Natural killer cell (primary cell): Measurements from ENCODE around the gene LLCFC1. TPM values are rescaled to one million over a fixed set of nuclear protein-coding genes. Genes with fewer than 3 reads are reported as not detected.

ENCODE experiments used
- ATAC-seq, 3 donors: fragments of 150-1000 bp in 2 of 3; fragments of 200-7000 bp in 1 of 3; cut with Tn5 transposase; 1 replicate in 1 of 3; 2 replicates in 2 of 3; pipeline ENCODE4 v1.10.0; 2021; ENCODE audit warnings: mild to moderate bottlenecking in 2 of 3, moderate library complexity in 2 of 3
- DNase-seq, 2 donors: peaks; one replicate each; pipeline versions ENCODE4 v3.0.0 to v3.0.0-alpha.2; 2013 to 2021; ENCODE audit warnings: mixed read lengths in 1 of 2
- H3K27ac ChIP-seq: one replicate; pipeline ENCODE4 v1.5.1; 2013; ENCODE audit warnings: mild to moderate bottlenecking, low read length
- H3K27me3 ChIP-seq: one replicate; pipeline ENCODE4 v1.6.1; 2013; ENCODE audit warnings: low read length; ENCODE audit not compliant: control insufficient read depth, insufficient read depth
- H3K36me3 ChIP-seq: one replicate; pipeline ENCODE4 v1.6.1; 2013; ENCODE audit warnings: low read length; ENCODE audit not compliant: control insufficient read depth, insufficient read depth
- H3K4me1 ChIP-seq: one replicate; pipeline ENCODE4 v1.6.1; 2013; ENCODE audit warnings: low read length; ENCODE audit not compliant: control insufficient read depth, insufficient read depth
- H3K4me3 ChIP-seq: one replicate; pipeline ENCODE4 v1.5.1; 2013; ENCODE audit warnings: low read length
- H3K9me3 ChIP-seq: one replicate; pipeline ENCODE4 v1.6.1; 2013; ENCODE audit warnings: low read length; ENCODE audit not compliant: control insufficient read depth, insufficient read depth
- H3K27ac Mint-ChIP-seq, 2 donors: one replicate each; pipeline ENCODE4 v1.8.0; 2022; ENCODE audit warnings: mild to moderate bottlenecking in 2 of 2, mixed read lengths in 2 of 2, moderate library complexity in 1 of 2
- H3K27me3 Mint-ChIP-seq, 2 donors: one replicate each; pipeline ENCODE4 v1.8.0; 2022; ENCODE audit warnings: low read depth in 2 of 2, mixed read lengths in 2 of 2
- H3K36me3 Mint-ChIP-seq: one replicate; pipeline ENCODE4 v1.8.0; 2022; ENCODE audit warnings: mixed read lengths
- H3K4me1 Mint-ChIP-seq, 2 donors: one replicate each; pipeline ENCODE4 v1.8.0; 2022; ENCODE audit warnings: mixed read lengths in 2 of 2
- H3K4me3 Mint-ChIP-seq: one replicate; pipeline ENCODE4 v1.8.0; 2022; ENCODE audit warnings: mild to moderate bottlenecking, moderate library complexity, mixed read lengths
- H3K9me3 Mint-ChIP-seq, 2 donors: one replicate each; pipeline ENCODE4 v1.8.0; 2022; ENCODE audit warnings: mixed read lengths in 2 of 2
- WGBS: methylation state at CpG from one replicate; pipeline ENCODE4 v1.1.7; 2013; ENCODE audit warnings: missing lambda C conversion rate; ENCODE audit not compliant: insufficient coverage; 5-methylcytosine and 5-hydroxymethylcytosine counted together
- intact Hi-C: fragments of 100-400 bp; cut with micrococcal nuclease; formaldehyde crosslinking; loops from one replicate; pipeline ENCODE4 v1.14.2; 2022
- total RNA-seq, 4 donors: library from RNA; stranded (reverse); fragments of 120-200 nt in 1 of 4; gene quantifications; one replicate each; pipeline versions ENCODE4 v1.2.3 to v1.2.4, GENCODE V29; 2013 to 2022
- TF ChIP-seq, protein P1 (sequence below): fragments of 200-600 bp; IDR thresholded peaks from one replicate; pipeline ENCODE4 v1.8.0; 2022; ENCODE audit warnings: antibody characterized with exemption

Gene LLCFC1
- total RNA-seq = not detected
- not detected for total RNA-seq (2013)

DNA sequence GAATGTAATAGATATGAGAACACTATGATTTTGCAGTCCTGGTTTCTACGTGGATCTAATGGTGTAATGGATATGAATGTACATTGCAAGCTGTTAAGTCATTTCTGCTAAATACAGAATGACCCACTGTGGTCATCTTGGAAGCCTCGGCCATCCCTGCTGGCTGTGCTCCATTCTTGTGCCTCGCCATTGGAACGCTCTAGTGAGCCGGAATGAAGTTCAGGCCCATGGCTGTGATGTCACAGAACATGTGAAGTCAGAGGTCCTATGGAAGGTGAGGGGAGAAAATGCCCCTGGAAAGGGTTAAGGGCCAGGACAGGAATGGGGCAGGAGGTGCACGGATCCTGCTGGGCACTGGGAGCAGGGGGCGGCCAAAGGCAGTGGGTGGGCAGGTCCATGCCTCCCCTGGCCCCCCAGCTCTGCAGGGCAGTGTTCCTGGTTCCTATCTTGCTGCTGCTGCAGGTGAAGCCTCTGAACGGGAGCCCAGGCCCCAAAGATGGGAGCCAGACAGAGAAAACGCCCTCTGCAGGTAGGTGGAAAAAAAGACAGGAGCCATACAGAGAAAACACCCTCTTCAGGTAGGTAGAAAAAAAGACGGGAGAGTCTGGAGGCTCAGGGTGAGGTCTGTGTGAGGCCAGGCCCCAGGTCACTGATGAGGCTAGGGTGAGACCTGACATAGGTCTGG lies at the start of gene LLCFC1:
Gene LLCFC1 (plus strand): TSS at position 259 of the 685 bp plus-strand sequence. CDS start 138 bp downstream, at position 397.
- DNase-seq = peak in 1 of 2 donors; percentile 27
- intact Hi-C loops = no loop called here
- no peaks in the 10 kb centered on the region for H3K36me3 ChIP-seq
- WGBS = 80% methylated on average over 10 of the region's 10 CpGs
- Mint-ChIP-seq H3K4me3 (no peak within 1 kb of the TSS), H3K36me3 (no peaks in the 10 kb centered on the region), H3K27me3 (peaks cover 6 to 10% of the 10 kb centered on the region in 2 donors), H3K4me1 (no peaks in the 10 kb centered on the region), H3K9me3 (no peaks in the 10 kb centered on the region), H3K27ac (no peak within 1 kb of the TSS)
- no peaks in the 10 kb centered on the region for H3K4me1 ChIP-seq
- ATAC-seq = no peak
- H3K9me3 ChIP-seq = no peaks in the 10 kb centered on the region
- TF ChIP-seq, protein P1, sequence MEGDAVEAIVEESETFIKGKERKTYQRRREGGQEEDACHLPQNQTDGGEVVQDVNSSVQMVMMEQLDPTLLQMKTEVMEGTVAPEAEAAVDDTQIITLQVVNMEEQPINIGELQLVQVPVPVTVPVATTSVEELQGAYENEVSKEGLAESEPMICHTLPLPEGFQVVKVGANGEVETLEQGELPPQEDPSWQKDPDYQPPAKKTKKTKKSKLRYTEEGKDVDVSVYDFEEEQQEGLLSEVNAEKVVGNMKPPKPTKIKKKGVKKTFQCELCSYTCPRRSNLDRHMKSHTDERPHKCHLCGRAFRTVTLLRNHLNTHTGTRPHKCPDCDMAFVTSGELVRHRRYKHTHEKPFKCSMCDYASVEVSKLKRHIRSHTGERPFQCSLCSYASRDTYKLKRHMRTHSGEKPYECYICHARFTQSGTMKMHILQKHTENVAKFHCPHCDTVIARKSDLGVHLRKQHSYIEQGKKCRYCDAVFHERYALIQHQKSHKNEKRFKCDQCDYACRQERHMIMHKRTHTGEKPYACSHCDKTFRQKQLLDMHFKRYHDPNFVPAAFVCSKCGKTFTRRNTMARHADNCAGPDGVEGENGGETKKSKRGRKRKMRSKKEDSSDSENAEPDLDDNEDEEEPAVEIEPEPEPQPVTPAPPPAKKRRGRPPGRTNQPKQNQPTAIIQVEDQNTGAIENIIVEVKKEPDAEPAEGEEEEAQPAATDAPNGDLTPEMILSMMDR = no peak
- H3K27ac ChIP-seq = no peak within 1 kb of the TSS
- H3K4me3 ChIP-seq = no peak within 1 kb of the TSS
- H3K27me3 ChIP-seq = no peaks in the 10 kb centered on the region

GRCh38 chr7:142889816-142890215 lies 49.5 kb upstream of the LLCFC1 start:
- TF ChIP-seq, protein P1 = no peak
- WGBS = 46% methylated on average over 3 of the region's 3 CpGs
- no peaks in the 10 kb centered on the region for H3K9me3 ChIP-seq
- DNase-seq (no peak), ATAC-seq (no peak)
- H3K36me3 Mint-ChIP-seq = no peaks in the 10 kb centered on the region
- H3K4me1 ChIP-seq = no peaks in the 10 kb centered on the region
- H3K36me3 ChIP-seq = no peaks in the 10 kb centered on the region
- H3K27me3 Mint-ChIP-seq = peaks cover 0 to 3% of the 10 kb centered on the region in 2 donors
- no peak overlapping the region for H3K27ac ChIP-seq
- H3K4me3 ChIP-seq = no peak overlapping the region
- no peak overlapping the region for H3K27ac Mint-ChIP-seq
- H3K4me3 Mint-ChIP-seq = no peak overlapping the region
- H3K4me1 Mint-ChIP-seq = no peaks in the 10 kb centered on the region
- H3K9me3 Mint-ChIP-seq = no peaks in the 10 kb centered on the region
- no peaks in the 10 kb centered on the region for H3K27me3 ChIP-seq
- intact Hi-C loops = no loop called here

- Histone ChIP-seq H3K4me3 (no peak overlapping the region), H3K27ac (no peak overlapping the region), H3K9me3 (no peaks in the 10 kb centered on the region), H3K27me3 (no peaks in the 10 kb centered on the region), H3K36me3 (no peaks in the 10 kb centered on the region), H3K4me1 (no peaks in the 10 kb centered on the region)
- peak in 1 of 2 donors; percentile 2 for DNase-seq
- ATAC-seq = peak in 1 of 3 donors; percentile 28
- H3K4me1 Mint-ChIP-seq = no peaks in the 10 kb centered on the region
- H3K27ac Mint-ChIP-seq = no peak overlapping the region
- intact Hi-C loops = no loop called here
- H3K4me3 Mint-ChIP-seq = no peak overlapping the region
- WGBS = 93% methylated on average over 12 of the region's 12 CpGs
- H3K9me3 Mint-ChIP-seq = no peaks in the 10 kb centered on the region
- H3K36me3 Mint-ChIP-seq = no peaks in the 10 kb centered on the region
- TF ChIP-seq, protein P1 = no peak
- H3K27me3 Mint-ChIP-seq = peaks cover 0 to 3% of the 10 kb centered on the region in 2 donors
Observed at GRCh38 chr7:142890874-142891485, 48.3 kb upstream of the LLCFC1 start.
